GM18907 (cell line): ENCODE measurements around the gene LETM1.

Source experiments
- ATAC-seq: cut with Tn5 transposase; IDR thresholded peaks from one replicate; pipeline ENCODE4 v1.9.1; 2021; ENCODE audit warnings: mild to moderate bottlenecking, moderate library complexity; ENCODE audit not compliant: unreplicated experiment

LETM1 gene

DNA sequence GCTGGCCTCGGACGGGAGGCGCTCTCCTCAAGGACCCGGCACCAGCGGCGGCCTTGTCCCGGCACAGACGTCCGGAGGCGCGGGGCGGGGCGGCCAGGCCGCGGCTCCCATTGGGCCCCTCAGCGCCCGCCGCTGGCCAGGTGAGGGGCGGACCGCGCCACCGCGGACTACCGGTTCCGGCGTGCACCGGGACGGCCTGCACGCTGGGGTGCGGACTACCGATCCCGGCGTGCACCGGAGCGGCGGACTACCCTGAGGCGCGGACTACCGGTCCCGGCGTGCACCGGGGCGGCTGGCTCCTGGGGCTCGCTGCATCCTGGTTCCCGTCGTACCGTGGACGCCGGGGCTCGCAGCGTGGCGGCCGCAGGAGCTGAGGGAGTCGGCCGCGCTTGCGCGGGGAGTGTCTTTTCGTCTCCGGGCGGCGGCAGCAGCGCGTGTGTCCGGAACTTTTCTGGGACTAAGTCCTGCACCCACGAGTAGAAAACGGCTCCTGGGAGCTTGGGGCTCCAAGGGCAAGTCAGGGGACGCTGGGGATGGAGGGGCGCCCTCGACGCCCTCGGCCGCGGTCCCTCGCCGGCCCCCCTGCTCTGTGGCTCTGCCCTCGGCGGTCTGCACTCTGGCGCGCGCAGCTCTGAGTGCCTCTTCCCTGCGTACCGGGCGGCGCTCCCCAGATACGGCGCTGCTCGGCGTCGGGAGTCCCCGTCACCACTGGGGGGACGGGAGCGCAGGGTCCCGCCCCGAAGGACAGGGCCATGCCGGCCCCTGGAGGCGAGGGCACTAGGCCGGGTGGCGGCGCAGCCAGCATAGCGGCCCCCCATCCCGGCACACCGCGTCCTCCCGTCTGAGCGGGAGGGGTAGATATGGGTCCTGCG is at the start of gene LETM1:
Gene LETM1 (minus strand): TSS at position 86 of the 872 bp plus-strand sequence. CDS start 206 bp downstream, outside the sequence.
- peak; percentile 90 for ATAC-seq

DNA sequence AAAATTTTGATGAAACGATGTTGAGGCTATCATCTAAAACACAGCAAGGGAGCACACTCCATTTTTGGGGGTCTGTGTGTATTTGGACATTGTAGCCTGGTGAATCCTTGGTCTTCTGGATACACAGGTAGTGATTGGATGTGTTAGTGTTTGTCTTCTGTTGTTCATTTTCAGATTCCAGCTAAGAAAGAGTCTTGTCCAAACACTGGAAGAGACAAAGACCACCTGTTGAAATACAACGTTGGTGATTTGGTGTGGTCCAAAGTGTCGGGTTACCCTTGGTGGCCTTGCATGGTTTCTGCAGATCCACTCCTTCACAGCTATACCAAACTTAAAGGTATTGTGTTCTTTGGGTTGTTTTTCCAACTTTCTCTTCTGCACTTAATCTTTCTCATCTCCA is 48.1 kb upstream of the LETM1 start:
- no peak for ATAC-seq

DNA sequence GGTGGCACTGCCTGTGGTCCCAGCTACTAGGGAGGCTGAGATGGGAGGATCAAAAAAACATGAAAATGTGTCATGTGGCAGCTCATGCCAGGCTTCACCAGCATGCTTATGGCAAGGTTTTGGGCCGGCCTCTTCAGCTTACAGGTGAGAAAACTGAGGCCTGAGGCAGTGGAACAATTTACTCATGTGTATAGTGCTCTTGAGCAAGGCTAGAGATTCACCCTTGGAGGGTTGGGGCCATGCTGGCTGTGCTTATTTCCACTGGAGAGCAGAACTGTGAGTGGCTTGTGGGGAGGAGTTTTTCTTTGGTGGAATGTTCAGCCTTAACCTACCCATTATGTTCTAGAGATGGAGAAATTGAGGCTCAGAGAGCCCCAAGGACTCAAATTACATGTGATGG is 47.1 kb upstream of the LETM1 start:
- ATAC-seq: no peak

DNA sequence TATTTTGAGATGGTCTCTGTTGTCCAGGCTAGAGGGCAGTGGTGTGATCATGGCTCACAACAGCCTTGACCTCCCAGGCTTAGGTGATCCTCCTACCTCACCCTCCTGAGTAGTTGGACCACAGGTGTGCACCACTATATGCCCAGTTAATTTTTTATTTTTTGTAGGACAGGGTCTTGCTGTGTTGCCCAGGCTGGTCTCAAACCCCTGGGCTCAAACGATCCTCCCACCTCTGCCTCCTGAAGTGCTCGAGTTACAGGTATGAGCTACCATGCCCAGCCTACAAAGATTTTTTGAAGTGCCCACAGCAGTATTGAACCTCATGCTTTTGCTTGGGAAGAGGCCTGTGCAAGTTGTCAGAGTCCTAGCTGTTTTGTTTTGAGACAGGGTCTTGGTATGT is 46.3 kb upstream of the LETM1 start:
- ATAC-seq: no peak

DNA sequence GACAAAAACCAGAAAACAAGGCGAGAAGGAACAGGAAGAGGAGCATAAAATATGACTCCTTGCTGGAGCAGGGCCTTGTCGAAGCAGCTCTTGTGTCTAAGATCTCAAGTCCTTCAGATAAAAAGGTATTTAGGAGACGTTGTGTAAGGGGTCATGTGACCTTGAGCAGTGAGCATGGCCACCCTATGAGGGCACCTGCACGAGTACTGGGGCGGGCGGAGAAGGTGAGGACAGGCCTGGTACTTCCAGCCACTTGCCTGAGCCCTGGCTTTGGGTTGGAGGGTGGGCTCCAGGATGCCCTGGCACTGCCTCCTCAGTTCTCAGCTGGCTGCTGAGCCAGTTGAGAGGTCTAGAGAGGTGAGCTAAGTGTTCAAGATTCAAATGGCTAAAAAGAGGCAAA is 45.2 kb upstream of the LETM1 start:
- no peak for ATAC-seq

DNA sequence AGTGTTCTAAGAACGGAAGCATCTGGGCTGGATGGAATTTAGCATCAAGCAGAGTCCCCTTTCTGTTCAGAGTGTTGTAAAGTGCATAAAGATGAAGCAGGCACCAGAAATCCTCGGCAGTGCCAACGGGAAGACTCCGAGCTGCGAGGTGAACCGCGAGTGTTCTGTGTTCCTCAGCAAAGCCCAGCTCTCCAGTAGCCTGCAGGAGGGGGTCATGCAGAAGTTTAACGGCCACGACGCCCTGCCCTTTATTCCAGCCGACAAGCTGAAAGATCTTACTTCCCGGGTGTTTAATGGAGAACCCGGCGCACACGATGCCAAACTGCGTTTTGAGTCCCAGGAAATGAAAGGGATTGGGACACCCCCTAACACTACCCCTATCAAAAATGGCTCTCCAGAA is 44.7 kb upstream of the LETM1 start:
- no peak for ATAC-seq

DNA sequence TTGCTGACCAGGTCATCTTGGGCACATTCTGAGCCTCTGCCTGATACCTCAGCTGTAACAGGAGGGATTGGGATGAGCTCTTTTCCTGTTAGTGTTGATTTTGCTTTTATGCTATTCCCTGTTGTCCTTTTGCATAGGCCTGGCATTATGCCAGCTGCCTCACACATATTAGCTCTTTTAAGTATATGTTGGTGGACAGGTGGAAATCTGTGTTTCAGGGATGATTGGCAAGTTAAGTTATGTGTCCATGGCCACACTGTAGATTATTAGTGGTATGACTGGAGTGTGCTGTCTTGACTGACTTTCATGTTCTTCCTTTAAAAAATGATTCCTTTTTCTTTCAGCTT is 44.1 kb upstream of the LETM1 start:
- no peak for ATAC-seq

DNA sequence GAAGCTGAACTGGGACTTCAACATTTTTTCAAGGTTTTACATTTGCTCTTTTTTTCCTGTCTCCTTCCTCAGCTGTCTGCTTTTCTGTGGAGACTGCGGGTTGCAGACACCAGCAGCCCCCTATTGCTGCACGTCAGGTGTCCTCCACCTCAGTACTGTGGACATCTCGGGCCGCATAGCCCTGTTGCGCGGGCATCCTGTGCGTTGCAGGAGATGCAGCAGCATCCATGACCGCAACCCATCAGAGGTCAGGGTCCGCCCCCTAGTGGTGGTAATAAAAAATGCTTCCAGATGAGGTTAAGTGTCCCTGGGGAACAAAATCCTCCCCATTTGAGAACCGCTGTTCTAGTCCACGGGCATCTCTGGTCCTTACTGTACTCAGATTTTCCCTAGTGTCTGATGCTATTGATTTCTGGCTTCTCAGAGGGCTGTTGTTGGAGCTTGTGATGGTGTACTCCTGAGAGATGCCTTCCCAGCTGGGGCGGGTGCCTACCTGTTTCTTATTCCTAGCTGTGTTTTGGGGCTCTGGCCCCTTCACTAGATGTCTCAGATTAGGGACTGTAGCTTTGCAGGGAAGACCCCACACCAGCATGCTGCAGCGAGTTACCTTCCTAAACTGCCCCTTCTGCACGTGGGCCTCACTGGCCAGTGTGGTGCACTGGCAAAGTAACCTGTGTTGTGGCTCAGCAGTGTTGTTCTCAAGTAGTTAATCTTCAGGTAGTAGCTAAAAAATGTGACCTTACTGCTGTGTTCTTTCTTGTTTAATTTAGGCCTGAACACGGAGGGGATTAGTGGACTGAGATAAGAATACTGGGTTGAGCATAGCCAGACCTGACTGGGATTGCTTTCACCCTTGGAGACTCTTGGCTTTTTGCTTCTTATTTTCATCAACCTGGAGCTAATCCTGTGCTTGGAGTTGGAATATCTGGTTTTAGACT is 43.5 kb upstream of the LETM1 start:
- ATAC-seq: peak; percentile 89

DNA sequence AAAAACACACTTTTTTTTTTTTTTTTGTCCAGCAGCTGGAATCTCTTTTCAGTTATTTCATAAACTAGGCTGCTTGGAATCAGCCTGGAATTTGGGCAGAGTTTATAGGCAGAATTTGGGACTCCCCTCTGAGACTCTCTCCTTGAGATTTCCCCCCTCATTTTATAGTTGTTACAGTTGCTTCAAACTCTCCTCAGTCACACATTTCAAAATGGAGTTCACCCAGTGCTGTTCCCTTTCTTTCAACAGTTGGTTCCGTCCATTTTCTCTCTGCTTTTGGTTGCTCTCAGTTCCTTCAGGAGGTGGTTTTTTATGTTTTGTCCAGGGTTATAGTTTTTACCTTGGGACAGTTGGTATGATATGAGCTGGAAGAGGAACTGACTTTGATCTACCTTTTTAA is 42.7 kb upstream of the LETM1 start:
- no peak for ATAC-seq

DNA sequence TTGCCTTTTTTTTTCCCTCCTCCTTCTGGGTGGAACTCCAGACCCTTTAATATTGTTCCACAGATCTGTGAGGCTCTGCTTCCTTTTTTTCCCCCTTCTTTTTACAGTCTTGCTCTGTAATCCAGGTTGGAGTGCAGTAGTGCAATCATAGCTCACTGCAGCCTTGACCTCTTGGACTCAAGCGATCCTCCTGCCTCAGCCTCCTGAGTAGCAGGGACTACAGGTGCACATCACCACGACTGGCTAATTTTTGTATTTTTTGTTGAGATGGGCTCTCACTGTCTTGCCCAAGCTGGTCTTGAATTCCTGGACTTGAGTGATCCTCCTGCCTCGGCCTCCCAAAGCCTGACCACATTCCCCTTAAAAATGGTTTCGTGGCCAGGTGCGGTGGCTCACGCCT is 42.1 kb upstream of the LETM1 start:
- ATAC-seq: no peak

DNA sequence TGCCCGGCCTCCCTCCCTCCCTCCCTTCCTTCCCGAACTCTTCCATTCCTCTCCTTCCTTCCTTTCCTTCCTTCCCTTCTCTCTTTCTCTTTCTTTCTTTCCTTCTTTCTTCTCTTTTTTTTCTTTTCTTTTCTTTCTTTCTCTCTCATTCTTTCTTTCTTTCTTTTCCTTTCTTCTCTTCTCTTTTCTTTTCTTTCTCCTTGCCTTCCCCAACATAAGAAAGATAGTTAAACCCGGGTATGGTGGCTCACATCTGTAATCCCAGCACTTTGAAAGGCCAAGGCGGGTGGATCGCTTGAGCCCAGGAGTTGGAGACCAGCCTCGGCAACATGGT is 40.7 kb upstream of the LETM1 start:
- ATAC-seq: no peak

DNA sequence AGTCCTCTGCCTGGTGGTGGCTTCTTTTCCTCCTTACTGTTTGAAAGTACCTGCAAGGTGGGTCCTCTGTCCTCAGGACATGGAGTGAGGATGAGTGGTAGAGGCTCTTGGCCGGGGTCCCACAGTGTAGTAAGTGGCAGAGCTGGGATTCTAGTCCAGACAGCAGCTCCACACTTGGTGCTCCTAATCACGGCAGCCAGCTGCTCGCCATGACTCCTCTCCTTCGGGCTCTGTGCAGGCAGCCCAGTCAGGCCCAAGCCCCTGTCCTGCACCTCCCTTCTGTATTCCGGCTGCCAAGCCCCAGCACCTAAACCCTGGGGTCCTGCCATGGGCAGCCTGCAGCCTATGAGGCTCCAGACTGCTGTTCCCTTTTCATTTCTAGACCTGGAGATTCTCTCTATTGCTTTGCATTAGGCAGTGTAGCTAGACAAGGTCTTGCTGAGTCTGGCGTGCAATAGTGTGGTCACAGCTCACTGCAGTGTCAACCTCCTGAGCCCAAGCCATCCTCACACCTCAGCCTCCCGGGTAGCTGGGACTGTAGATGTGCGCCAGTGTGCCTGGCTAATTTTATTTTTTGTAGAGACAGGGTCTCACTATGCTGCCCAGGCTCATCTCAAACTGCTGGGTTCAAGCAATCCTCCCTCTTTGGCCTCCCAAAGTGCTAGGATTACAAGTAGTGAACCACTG is 40.2 kb upstream of the LETM1 start:
- no peak for ATAC-seq

DNA sequence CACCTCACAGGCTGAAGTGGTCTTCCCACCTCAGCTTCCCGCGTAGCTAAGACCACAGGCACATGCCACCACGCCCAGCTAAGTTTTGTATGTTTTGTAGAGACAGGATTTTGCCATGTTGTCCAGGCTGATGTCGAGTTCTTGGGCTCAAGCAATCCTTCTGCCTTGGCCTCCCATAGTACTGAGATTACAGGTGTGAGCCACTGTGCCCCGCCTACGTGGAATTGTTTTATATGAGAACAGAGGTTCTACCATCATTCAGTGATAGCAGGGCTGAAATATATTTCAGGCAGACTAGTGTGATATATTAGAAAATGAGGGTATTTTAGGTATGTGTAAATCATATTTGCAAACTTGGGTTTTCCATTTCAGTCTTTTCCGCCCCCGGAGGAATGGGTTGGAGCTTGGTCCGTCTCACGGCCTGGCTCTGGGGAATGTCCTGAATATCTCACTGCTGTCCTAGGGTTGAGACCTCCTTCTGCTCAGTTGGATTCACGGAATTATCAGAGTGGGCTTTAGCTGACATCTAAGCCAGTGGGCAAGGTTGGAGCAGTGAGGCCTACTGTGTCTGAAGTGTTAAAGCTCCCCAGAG is 35.1 kb upstream of the LETM1 start:
- ATAC-seq: no peak

DNA sequence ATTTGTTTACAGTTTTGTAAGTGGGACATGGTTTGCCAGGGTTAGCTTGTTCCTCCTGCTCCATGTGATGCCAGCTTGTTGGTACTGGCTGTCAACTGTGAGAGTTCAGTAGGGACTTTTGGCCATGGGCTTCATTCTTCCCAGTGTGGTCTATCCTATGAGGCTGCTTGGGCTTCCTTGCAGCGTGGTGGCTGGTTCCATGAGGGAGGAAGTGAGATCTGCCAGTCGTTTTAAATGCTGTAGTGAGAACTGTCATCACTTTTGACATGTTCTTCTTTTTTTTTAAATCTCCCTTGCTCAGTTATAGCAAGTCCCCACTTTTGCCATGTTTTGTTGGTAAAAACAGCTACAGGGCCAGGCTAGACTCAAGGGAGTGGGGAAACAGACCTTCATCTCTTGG is 31.1 kb upstream of the LETM1 start:
- ATAC-seq: no peak

DNA sequence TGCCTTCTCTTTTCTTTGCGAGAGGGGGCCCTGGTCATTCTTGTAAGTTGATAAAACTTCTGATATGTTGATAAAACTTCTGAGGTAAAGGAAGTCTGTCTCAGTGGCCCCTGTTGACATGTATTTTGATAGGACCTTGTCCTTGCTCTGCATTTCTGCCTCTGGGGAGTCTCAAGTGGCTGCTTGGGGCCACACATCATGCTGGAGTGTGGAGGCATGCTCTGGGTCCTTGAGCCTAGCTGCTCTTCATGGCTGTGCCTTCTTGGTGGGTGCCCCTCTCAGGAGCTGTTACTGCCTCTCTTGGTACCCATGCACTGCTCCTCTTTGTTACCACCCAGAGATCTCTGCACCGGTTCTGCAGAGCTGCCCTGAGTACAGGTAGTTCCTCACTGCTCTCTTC is 29.5 kb upstream of the LETM1 start:
- ATAC-seq: no peak

DNA sequence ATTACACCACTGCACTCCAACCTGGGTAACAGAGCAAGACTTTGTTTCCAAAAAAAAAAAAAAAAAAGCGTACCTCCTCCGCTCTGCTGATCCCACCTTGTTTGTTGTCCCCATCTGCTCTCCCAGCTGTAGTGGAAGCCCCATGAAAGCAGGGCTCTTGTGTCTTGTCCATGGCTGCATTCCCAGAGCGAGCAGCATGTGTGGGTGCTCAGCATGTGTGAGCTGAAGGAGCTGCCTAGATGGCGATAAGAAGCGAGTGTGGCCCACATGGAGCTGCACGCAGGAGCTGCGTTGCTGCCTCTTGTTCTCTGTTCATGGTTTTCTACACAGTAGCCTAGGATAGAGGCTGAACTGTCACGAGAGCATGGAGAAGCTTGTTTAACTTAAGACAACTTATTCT is 27.6 kb upstream of the LETM1 start:
- ATAC-seq: no peak

DNA sequence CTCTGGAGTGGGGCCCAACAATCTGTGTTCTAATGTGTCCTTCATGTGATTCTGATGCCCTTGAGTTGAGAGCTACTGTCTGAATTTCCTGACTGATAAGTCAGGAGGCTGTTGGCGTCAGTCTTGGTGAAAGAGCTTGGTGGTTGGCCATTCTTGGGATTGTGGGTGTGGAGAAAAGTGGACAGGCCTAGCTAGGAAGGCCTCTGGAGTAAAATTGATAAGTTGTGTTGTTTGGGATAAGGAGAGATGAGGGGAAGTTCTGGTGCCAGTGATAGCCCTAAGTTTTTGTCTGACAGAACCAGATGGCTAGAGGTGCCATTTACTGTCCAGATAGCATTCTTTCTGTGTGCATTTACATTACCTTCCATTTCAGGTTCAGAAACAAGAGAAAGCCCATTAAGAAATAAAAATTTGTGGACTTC is 26.9 kb upstream of the LETM1 start:
- ATAC-seq: no peak

DNA sequence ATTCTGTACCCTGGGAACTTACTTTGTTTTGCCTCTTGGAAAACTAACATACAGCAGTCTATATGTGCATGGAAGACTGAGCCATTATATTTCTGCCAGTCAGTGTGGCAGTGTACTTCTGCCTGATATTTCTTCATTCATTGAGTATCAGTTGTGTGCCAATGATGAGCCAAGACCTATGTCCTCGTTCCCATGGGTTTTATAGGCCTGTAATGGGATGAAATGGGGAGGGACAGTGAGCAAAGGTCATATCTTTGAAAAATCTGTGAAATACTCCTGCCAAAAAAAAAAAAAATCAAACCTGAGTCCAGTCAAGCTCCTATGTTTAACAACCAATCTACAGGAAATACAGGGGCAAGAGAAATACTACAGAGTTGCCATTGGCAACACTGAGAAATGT is 24.4 kb upstream of the LETM1 start:
- ATAC-seq: no peak

DNA sequence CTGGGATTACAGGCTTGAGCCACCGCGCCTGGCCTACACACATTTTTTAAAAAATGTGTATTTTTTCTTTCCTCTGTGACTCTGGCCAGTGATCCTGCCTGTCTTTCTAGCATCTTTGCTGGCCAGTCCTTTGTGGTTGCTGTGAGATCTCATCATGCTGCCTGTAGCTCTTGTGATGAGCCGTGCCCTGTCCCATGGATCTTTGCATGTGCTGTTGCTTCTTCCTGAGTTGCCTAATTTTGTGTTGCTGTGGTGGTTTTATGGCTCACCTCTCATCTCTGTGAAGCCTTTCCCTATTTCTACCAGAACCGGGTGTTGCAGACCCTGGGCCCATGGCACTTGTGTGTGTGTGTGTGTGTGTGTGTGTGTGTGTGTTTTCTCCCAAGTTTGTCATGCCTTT is 23.5 kb upstream of the LETM1 start:
- no peak for ATAC-seq

DNA sequence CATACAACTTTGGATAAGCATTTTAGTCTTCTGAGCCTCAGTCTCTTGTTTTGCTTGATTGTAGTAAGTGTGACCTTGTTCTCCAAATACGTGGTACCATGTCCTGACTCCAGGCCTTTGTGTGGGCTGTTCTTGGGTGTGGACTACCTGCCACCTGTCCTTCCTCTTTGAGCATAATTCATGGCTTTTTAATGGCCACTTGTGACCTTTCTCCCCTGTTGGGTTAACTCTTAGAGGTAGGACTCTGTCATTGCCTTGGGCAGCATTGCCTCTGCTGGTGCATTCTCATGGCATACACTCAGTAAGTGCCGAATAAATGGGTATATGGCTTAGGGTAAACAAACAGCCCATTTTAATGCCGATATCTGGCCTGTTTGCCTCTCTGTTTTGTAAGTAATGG is 18.2 kb upstream of the LETM1 start:
- no peak for ATAC-seq

DNA sequence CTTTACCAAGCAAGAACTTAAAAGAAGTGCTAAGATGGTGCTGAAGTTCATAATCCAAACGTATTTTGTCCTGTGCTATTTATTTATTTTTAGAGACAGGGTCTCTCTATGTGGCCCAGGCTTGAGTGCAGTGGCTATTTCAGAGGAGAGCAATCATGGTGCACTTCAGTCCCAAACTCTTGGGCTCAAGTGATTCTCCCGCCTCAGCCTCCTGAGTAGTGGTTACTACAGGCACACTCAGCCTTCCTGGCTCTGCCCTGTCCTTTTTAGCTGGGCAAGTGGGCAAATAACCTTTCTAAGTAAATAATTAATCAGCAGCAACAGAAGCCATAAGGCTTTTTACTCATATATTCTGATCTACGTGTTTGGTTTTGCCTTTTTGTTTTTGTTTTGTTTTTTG is 17.8 kb upstream of the LETM1 start:
- ATAC-seq: no peak
